Skeletal muscle cell (primary cell): ENCODE measurements around the gene POTEC.
"Not testable (repeated sequence)": the region's sequence is repeated elsewhere in the genome, so short reads cannot be mapped to it uniquely, and the experiment has no call there.

Experiments used
- DNase-seq: peaks from one replicate; pipeline ENCODE4 v3.0.0-alpha.2; 2010; ENCODE audit warnings: low read depth
- H3K4me3 ChIP-seq: 2 replicates; pipeline ENCODE4 v1.5.1; 2011; ENCODE audit warnings: low read depth, mild to moderate bottlenecking, control low read depth, low read length, moderate library complexity

Gene POTEC

DNA sequence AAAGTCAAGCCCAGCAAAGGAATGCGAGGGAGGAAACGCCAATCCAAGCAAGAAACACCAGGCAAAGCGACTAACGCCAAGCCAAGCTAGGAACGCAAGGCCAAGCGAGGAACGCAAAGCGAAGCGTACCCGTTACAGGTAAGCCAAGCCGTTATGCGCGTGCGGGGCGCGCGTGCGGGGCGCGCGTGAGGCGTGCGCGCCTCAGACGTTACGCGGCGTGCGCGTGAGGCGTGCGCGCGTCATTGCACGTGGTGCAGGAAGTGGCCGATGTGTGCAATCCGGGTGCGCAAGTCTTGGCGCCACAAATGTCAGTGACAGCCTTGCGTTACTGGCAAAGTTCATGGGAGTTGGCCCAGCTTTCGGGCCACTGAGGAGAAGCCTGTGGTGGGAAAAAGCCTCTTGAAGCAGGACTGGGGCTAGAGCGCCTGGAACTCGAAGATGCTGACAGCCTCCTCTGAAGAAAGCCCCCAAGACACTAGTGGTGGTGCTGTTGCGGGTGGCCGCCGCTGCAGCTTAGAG, at the start of gene POTEC:
Gene POTEC (minus strand): TSS at position 155 of the 519 bp plus-strand sequence. CDS start 454 bp downstream, outside the sequence.
- not testable (repeated sequence) for DNase-seq, H3K4me3 ChIP-seq

DNA sequence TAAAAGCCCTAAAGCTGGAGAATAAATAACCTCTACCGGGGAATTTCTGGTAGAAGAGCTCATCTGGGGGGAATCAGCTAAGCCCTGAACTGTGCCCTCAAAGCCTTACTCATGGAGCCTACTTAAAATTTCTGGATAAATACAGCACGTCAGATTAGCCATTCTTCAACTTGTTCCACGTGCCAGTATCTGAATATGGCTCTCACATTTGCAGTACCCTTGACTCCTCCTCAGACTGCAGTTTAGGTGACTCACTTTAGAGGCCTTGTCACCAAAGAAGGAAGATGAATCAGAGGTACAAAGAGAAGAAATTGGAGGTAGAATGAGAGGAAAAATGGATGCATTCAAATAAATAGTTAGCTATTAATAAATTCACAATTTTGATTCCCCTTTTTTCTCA, 34.6 kb upstream of the POTEC start:
- no peak for DNase-seq
- H3K4me3 ChIP-seq: no peak overlapping the region

DNA sequence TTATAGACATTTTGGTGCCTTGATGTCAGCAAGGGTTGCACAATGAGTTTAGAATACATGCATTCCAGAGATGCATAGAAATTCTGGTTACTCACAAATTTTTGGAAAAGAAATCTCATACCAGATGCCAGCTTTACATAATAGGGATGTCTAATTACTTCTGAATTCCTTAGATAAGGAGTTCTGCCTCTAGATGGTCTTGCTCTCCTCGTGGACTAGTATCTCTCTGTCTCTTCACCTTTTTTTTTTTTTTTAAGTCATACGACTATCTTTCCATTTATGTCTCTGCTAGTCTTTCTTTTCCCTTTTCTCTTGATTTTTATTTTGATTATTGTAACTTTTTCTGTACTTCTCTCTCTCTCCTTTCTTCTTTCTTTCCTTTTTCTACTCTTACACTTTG, 16.1 kb upstream of the POTEC start:
- not testable (repeated sequence) for H3K4me3 ChIP-seq, DNase-seq

DNA sequence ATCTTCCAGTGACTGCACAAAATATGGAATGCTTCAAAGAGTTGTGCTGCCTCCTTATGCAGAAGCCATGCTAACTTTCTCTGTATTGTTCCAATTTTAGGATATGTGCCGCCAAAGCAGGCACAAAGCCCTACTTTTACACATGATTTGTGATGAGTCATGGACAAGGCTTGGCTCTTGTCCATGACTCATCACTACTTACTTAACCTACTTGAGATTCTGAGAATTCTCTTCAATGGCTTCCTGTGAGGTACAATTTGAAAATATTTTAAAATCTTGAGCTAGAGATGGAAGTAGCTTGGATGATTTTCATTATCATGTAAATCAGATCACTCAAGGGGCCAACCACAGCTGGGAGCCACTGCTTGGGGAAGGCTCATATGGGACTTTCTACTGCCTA, 11.7 kb downstream of the POTEC start:
- H3K4me3 ChIP-seq, DNase-seq: not testable (repeated sequence)

DNA sequence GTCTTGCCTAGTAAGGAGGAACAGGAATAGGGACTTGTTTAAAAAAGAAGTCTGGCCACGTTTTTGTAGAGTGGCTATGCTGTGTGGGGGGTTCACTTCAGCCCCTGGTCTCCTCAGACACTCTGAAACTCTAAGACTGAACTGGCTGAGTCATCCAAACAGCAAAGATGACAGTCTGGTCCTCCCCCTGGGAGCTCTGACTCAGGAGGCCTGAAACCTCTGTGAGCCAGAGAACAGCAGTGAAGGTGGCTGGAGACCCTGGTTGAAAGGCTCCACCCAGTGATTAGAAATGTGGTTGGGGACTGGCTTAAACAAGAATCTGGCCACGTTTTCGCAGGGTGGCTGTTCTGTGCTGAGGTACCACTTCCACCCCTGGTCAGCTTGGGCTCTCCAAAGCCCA, 32.7 kb downstream of the POTEC start:
- H3K4me3 ChIP-seq, DNase-seq: not testable (repeated sequence)

GRCh38 chr18:14503691-14504090, 39.7 kb downstream of the POTEC start:
- not testable (repeated sequence) for H3K4me3 ChIP-seq, DNase-seq

GRCh38 chr18:14501894-14502293, 41.5 kb downstream of the POTEC start:
- DNase-seq, H3K4me3 ChIP-seq: not testable (repeated sequence)

- DNase-seq: not testable (repeated sequence)
These were observed 54.0 kb downstream of the POTEC start for GRCh38 chr18:14489256-14490014.

DNA sequence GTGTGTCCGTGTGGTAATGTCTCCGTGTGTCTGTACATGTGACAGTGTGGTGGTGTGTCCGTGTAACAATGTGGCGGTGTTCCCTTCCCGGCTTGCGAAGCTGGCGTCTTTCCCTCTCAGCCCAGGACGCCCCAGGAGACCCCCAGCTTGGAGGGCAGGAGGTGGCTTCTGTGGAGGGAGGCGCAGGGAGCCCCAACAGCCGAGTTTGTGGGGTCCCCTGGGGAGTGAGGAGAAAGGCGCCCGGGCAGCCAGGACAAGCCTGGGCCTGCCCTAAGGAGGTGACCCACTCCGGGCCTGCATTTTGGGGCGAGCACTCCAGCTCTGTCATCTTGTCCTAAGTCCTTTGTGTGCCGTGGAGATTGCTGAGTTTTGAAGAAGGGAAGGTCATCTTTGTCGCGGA, 54.6 kb downstream of the POTEC start:
- not testable (repeated sequence) for H3K4me3 ChIP-seq, DNase-seq

More at GRCh38 chr18:14489256-14490014, 54.0 kb downstream of the POTEC start:
- not testable (repeated sequence) for H3K4me3 ChIP-seq

DNA sequence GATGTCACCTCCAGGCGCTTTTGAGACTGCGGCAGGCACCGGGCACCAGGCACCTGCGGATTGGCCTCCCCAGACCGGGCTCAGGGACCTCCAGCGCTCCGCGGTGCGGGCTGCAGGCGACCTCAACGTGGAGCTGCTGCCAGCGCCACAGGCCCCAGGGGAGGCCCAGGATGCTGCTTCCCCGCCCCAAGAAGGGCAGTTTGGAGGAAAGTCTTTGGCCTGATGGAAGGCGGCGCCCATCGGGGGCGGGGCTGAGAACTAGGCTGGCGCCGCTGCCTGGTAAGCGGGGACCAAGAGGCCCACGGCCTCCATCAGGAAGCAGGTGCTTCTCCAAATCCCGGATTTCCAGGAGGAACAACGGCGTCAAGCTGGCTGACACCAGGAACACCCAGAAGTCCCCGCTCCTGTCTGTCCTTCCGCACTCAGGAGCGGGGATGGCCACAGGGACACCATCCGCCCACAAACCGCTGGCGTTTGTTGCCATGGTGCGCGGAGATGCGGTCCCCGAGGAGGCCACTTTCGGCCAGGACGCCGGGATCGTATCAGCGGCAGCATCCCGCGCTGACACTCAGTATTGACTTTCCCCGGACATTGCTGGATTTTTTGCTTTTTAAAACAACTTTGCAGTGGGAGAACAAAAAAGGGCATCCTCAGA, 56.3 kb downstream of the POTEC start:
- H3K4me3 ChIP-seq, DNase-seq: not testable (repeated sequence)

DNA sequence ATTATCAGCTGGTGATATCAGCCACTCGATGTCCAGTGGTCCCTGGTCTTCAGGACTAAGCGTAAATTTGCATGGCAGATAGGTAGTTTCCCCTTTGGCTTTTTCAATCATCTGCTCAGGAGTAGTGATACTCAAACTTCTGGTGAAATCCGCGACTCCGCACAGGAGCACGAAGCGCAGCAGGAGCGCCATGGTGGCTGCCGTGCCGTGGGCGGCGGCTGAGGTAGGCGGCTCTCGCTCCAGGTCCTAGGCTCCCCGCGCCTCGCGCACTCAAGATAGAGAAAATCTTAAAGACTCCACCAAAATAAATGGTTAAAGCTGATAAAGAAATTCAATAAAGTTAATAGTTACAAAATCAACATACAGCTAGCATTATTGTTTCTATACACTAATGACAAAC, 64.3 kb downstream of the POTEC start:
- not testable (repeated sequence) for H3K4me3 ChIP-seq, DNase-seq

GRCh38 chr18:14475520-14475919, 67.9 kb downstream of the POTEC start:
- DNase-seq, H3K4me3 ChIP-seq: not testable (repeated sequence)

GRCh38 chr18:14474752-14475151, 68.6 kb downstream of the POTEC start:
- DNase-seq, H3K4me3 ChIP-seq: not testable (repeated sequence)

- DNase-seq: not testable (repeated sequence)
These were observed 69.2 kb downstream of the POTEC start for GRCh38 chr18:14474007-14474720.

GRCh38 chr18:14473250-14474006, 70.0 kb downstream of the POTEC start:
- DNase-seq, H3K4me3 ChIP-seq: not testable (repeated sequence)

More at GRCh38 chr18:14474007-14474720, 69.2 kb downstream of the POTEC start:
- H3K4me3 ChIP-seq: not testable (repeated sequence)

DNA sequence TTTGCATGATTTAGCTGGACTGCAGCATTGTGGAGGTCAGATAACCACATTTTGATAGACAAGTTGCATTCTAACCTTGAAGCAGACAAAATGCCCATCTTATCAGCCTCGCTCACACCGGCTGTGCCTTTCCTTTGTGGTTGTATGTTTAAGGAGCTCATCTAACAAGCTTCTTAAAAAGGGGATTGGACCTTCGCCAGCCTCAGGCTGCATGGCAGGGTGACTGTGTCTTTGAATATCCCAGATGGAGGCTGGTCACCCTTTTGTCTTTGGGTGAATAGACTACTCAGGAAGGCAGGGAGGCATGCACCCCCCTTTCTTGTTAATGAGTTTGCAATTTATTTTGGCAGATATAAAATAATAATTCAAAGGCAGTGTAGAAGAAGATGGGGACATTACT, 72.1 kb downstream of the POTEC start:
- H3K4me3 ChIP-seq, DNase-seq: not testable (repeated sequence)

DNA sequence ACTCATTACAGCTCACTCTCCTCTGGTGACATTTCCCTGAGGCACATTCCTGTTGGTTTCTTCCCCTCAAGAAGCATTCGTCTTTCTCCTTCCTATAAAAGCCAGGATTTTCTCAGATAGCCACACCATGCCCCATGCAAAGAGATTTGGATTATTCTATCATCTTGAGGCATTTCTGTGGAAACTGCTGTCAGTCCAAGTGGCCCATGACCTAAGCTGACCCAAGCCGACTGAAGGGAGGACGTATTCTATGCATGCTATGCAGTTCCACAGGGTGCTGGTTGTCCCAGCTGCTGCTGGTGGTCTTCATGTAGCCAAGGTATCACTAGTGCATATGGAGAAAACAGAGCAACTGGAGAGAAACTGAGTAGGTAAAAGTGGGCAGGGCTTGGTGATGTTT, 73.0 kb downstream of the POTEC start:
- H3K4me3 ChIP-seq, DNase-seq: not testable (repeated sequence)

DNA sequence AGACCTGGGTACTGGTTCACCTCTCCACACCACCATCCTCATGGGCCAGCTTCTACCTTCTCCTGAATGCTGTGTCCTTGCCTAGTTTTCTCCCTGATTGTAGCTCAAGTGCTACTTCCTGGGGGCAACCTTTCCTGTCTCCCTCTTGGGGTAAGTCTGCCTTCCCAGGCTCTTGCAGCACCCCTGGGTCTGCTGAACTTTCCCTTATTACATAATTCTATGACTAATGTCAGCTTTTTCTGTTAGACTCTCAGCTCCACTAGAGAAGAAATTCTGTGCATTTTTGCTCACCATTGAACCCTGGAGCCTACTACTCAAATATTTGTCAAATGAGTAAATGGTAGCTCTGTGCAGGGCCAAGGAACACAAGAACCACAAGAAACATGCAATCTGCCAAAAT, 73.4 kb downstream of the POTEC start:
- not testable (repeated sequence) for DNase-seq

DNA sequence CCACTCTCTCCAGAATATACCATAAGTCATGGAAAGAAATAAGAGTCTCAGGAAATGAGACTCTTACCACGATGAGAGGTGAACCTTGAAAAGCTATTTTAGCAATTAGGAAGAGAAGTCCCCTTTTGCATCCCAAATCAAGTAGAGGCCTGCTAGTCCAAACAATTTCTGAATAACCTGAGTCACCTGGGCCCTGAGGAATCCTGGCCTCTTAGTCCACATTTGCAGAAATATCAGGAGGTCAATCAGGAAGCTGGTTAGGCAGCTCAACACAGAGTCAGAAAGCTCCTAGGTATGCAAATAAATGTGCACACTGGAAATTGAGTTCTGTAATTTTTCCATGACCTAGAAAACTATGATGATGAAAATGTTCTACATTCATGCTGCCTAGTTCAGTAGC, 77.4 kb downstream of the POTEC start:
- DNase-seq, H3K4me3 ChIP-seq: not testable (repeated sequence)

More for the DNA sequence above, 73.4 kb downstream of the POTEC start:
- H3K4me3 ChIP-seq: not testable (repeated sequence)
